ENCODE results near the gene SHISA6. TPM values are rescaled to one million over a fixed set of nuclear protein-coding genes. Genes with fewer than 3 reads are reported as not detected.

SHISA6 gene
- polyA plus RNA-seq, 3 donors: 1.8 to 2.5 (median 2.0) TPM

DNA sequence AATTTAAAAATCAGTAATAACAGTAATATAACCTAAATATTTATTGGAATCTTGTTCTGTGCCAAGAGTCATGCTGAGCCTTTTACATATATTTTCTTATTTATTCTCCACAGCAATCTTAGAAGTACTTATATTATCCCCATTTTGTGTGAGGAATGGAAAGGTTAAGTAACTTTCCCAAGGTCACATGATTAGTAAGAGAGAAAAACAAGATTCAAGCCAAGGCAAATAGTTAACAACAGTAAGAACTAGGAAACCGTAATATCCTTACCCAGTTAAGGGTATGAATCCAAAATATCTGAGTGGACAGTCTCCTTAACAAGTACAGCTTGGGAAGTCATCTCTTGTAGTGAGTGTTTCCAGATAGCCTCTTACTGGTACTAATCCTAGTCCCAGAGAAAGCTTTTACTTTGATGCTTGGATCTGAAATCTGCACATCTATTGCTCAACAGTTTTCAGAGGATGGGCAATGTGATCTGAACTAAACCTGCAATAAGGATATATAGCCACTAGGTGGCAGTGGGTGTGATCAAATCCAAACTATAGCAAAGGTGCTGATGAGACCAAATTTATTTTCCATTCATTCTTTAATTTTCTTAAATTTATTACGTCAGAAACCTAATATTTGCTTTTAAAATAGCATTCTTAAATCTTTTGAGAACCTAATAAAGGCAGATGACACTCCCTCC, 23.3 kb downstream of the SHISA6 start:
- DNase-seq (ENCODE audit: low read depth in 3 of 3, low spot score in 2 of 3): no peak

DNA sequence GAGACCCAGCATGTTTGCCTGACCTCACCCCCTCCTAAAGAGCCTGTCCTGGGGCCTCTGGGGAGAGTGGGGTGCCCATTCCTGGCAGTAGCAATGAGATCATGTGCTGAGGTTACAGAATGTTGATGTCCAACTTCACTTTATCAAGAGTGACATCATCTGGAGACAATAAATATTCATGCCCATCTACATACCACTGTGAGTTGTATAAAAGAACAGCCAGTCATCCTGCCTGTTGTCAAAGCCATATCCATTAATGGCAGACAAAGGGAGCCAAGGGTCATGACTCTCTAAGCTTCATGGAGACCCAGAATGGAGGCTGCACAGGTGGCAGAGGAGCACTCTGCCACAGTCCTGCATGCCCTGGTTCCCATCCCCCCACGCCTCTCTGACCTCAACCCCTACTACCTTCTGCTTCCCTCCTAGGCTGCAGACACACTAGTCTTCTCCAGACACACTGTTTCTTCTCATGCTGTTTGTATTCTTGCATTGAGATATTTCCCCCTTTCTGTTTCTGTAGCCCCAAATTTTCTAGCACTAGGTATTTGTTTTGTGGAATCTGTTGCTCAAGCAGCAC, 27.1 kb downstream of the SHISA6 start:
- DNase-seq (ENCODE audit: low read depth in 3 of 3, low spot score in 2 of 3): no peak

DNA sequence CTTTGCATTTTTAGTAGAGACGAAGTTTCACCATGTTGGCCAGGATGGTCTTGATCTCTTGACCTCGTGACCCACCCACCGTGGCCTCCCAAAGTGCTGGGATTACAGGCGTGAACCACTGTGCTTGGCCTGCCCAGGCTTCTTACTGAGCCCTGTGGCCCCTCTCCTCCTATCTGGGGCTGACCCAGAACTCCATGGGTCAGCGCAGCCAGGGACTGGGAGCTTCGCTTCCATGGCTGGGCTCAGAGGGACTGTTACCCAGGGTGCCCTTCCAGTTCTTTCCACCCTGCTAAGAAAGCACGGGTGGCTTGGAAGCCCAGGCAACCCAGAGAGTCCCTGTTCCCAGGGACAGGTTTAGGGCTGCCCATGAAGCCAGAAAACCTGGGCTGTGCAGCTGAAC, 28.2 kb downstream of the SHISA6 start:
- DNase-seq (ENCODE audit: low read depth in 3 of 3, low spot score in 2 of 3): no peak

DNA sequence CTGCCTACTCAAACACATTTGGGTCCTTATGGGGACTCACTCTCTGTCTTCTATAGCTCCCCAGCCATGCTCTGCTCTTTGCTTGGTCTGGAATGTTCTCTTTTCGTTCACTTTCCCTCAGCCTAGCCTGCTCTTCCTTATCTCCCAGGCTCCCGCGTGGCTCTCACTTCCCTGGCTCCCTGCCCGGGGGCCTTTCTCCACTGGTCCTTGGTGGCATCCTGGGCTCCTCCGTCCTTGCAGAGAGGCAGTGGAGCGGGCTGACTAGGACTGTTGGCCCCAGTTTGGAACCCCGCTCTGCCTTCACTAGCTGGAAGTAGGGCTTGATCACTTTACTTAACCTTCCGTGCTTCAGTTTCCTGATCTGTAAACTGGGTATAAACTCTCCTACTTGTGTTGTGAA, 31.2 kb downstream of the SHISA6 start:
- DNase-seq (ENCODE audit: low read depth in 3 of 3, low spot score in 2 of 3): no peak

DNA sequence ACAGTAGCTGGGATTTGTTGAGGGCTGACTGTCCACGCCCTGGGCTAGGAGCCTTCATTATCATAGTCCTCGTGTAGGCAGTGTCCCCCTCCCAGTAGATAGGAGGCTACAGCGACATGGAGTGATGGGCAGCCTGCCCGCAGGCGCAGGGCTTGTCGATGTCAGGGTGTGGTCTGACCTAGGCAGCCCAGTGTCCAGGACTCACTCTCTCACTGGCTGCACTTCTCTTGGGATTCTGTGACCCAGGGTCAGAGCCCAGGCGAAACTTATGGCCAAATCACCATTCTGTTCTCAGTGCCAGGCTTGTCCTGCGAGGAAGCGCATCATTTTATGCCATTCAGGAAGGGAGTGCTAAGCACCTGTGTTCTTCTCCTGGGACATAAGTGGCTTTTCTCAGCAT, 32.6 kb downstream of the SHISA6 start:
- DNase-seq (ENCODE audit: low read depth in 3 of 3, low spot score in 2 of 3): no peak

DNA sequence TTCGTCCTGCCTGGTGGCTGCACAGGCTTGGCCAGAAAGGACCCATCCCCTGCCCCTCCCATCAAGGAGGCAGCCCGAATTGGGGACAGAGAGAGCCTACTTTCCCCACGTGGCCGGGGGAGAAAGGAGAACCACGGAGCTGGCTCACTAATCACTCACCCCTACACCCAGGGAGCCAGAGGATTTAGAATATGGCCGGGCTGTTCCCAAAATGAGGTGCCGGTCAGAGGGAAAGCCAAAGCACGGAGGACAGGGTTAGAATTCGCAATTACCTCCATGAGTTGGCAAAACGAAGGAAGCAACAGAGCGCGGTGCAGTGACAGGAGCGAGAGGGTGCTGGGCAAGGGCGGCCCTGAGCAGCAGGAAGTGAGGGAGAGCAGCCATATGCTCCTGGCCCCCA, 33.1 kb downstream of the SHISA6 start:
- DNase-seq (ENCODE audit: low read depth in 3 of 3, low spot score in 2 of 3): no peak

DNA sequence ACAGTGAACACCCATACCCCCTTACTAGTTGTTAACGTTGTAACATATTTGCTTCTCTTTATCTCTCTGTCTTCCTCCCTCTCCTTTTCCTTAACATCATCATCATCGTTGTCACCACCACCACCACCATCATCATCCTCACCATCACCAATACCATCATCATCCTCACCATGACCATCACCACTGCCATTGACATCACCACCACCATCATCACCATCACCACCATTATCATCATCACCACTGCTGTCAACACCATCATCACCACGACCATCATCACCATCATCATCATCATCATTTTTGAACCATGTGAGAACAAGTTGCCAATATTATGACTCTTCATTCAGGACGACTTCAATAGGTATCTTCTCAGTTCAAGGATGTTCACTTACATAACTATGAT, 35.5 kb downstream of the SHISA6 start:
- DNase-seq (ENCODE audit: low read depth in 3 of 3, low spot score in 2 of 3): no peak

DNA sequence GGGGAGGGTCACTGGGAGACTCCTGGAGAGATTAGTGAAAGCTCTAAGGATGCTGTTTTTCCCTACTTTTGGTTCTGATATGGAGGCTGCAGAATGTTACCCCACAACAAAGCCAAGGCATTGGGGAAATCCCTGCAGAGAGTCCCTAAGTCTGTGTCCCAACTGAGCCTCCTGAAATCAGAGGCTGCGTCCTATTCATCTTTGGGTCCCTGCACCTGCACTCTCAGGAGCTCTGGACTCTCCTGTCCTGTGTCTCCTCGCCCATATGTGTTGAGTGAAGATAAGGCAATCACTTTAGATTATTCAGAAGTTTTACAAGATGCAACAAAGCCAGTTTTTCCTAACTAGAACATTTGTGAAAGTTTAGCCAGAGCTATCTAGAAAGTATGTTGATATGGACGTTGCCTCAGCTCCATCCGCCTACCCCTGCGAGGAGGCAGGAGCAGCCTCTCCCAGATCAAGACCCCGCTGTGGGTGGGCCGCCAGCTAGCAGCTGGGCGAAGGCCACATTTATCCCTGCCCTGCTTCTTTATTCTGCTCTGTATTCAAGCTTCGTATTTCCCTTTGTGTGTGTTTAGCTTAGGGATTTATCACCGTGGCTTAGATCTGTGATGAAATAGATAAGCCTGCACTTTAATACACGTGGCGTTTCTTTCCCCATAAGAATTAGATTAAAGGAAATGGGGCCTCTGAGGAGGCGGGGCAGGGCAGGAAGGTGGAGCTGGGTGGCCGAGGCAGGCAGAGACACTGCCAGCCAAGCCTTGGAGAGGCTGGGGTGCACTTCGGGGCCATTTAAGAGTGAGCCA, 37.4 kb downstream of the SHISA6 start:
- DNase-seq (ENCODE audit: low read depth in 3 of 3, low spot score in 2 of 3): no peak

DNA sequence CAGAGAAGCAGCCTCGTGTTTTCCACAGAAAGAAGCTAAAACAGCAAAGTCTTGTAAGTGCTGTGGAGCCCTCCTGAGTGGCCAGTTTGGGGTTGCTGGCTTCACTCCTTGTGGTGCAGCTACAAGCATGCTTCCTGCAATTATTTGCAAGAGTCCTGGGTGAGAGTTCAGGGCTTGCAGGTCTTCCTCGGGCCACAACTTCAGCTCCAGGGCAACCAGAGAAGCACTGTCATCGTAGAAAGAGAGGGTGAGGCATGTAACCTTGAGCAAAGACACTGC, 37.9 kb downstream of the SHISA6 start:
- DNase-seq (ENCODE audit: low read depth in 3 of 3, low spot score in 2 of 3): no peak

DNA sequence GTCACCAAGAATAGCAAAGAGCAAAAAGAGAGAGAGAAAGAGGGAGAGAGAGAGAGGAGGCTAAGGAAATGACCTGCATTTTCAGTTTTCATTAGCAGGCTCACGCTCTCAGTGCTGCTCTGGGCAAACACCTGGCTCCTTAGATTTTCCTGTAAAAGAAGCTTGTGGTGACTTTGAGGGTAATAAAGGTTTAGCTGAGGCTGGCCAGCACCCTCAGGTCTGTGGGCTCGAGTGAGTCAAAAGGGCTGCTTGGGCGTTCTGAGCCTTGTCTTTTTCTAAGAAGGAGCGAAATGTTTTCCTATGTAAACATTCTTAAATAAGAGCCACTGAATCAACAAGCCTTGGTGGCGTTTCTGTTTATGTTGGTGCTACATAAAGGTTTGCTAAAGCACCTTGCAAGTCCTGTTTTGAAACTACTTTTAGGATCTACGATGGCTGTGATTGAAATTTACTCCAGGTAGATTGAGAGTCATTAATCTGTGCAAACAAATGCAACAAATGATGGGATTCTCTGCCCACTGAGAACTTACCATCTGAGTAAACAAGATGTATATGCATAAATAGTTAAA, 38.8 kb downstream of the SHISA6 start:
- no peak for DNase-seq (ENCODE audit: low read depth in 3 of 3, low spot score in 2 of 3)

DNA sequence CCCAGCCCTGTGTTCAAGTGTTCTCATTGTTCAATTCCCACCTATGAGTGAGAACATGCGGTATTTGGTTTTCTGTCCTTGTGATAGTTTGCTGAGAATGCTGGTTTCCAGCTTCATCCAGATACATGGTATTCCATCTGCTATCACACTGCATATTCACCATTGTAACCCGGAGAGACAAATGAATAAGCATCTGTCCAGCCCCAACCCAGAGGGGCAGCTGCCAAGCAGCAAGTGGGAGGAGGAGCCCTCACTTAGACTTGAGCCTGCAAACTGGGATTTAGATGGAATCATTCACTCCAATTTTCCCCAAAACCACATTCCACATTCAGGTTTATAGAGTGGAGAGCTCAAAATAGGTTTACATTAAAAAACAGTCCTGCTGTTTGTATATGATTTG, 41.6 kb downstream of the SHISA6 start:
- no peak for DNase-seq (ENCODE audit: low read depth in 3 of 3, low spot score in 2 of 3)

DNA sequence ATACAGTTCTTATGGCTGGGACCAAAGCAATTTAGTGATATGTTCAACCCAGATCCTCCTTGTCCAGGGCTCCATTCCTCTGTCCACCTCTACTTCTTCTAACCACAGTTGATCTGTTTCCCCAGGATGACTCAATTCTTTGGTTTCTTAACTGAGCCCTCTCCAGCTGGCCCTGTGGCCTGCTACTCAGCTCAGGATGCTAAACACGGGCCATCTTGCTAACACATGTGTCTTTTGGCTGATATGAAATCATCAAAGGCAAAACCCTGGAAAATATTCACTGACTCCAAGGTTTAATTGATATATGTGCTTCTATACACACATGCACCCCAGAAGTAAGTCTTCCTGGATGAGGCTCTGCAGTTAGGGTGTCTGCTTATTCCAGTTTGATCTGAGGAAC, 43.8 kb downstream of the SHISA6 start:
- DNase-seq (ENCODE audit: low read depth in 3 of 3, low spot score in 2 of 3): no peak

DNA sequence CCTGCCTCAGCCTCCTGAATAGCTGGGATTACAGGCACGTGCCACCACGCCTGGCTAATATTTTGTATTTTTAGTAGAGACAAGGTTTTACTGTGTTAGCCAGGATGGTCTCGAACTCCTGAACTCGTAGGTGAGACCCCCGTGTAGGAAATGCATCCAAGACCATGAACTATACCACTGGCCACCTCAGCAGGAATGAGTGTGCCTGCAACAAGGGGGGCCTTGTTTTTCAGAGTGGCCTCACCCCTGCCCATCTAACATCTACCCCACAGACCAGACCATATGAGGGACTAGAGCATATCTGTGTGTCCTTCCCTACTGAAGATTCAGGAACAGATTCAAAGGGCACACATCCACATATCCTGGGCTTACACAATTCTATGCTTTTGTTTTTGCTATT, 44.9 kb downstream of the SHISA6 start:
- no peak for DNase-seq (ENCODE audit: low read depth in 3 of 3, low spot score in 2 of 3)

DNA sequence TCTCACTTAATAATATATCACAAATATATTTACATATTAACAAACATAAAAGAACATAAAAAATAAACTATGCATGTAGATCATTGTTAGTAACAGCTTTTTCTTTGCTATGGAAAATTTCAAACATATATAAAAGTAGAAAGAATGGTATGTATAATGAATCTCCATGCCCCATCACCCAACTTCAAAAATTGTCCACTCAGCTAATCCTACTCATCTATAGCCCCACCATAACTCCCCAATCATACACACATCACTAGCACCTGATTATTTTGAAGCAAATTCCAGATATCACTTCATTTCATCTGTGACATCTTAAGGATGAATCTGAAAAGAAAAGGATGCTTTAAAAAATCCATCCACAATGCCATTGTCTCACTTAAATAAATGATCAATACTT, 46.8 kb downstream of the SHISA6 start:
- no peak for DNase-seq (ENCODE audit: low read depth in 3 of 3, low spot score in 2 of 3)

DNA sequence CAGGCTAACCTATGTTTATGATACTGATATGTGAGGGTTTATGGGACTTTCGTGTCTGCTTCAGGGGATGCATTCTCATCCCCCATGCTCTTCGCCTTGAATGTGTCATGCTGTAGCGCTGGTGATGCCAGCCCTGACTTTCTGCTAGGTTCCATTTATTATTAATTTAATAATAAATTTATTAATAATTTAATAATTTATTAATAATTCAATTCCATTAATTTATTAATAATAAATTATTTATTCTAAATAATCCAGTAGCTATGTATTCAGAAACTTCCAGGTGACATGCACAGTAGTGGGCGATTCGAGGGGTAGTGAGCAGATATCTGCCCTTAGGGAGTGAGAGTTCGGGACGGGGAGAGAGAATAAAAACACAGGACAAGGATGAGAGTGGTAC, 49.8 kb downstream of the SHISA6 start:
- DNase-seq (ENCODE audit: low read depth in 3 of 3, low spot score in 2 of 3): no peak

DNA sequence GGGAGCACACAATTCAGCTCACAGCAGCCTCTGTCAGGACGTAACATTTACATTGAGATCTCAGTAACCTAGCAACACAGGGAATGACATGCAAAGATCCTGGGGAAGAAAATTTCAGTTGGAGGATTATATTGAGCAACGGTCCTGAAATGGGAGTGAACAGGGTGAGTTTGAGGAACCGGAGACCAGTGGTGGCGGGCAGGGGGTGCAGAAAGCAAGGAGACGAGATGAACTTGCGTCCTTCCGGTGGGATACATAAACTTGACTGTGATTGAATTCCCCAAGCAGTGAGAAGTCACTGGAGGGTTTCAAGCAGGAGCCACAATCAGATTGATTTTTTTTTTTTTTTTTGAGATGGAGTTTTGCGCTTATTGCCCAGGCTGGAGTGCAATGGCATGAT, 51.5 kb downstream of the SHISA6 start:
- no peak for DNase-seq (ENCODE audit: low read depth in 3 of 3, low spot score in 2 of 3)

DNA sequence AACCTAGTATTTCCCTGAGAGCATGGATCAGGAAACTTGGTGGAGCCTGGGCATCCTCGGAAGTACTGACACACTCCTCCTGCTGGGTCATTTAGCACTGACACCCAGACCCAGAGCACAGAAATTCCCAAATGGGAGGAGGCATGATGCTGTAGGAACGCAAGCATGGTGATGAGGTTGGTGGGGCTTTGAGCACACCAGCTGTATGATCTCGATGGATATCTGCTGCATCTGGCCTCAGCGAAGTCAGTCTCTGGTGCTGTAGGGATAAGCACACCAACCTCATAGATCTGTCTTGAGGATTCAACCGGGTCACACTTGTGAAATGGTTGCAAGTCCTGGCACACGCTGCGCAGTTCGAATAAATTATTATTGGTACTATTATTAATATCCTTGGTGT, 52.5 kb downstream of the SHISA6 start:
- DNase-seq (ENCODE audit: low read depth in 3 of 3, low spot score in 2 of 3): no peak

DNA sequence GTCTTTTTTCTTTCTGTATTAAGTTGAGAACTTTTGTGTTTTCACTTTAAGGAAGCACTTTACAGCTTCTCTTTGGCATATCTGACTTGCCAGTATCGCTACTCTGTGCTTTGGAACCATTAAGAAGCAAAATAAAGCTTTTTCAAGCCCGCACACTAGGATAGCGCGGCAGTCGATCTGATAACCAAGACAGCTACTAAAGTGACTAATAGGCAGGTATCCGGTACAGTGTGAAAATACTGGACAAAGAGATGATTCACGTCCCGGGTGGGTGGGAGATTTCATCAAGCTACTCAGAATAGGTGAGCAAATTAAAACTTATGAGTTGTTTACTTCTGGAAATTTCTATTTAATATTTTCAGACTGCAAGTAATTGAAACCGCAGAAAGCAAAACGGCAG, 53.8 kb downstream of the SHISA6 start:
- no peak for DNase-seq (ENCODE audit: low read depth in 3 of 3, low spot score in 2 of 3)

DNA sequence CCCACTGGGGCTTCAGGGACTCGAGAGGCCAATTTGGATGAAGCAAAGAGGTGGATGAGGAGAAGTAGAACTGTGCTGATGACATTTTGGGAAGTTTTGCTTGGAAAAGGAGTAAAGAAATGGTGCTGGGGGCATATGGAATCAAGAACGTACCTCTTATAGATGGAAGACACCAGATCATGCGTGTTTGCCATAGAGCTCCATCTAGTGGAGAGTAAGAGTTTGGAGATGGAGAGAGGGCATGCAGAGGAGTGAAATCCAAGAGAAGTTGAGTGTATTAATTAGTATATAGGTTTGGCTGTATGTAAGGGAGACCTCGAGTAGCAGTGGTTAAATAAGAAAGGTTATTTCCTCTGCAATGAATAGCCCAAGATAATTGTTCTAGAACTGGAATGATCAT, 56.0 kb downstream of the SHISA6 start:
- DNase-seq (ENCODE audit: low read depth in 3 of 3, low spot score in 2 of 3): no peak

DNA sequence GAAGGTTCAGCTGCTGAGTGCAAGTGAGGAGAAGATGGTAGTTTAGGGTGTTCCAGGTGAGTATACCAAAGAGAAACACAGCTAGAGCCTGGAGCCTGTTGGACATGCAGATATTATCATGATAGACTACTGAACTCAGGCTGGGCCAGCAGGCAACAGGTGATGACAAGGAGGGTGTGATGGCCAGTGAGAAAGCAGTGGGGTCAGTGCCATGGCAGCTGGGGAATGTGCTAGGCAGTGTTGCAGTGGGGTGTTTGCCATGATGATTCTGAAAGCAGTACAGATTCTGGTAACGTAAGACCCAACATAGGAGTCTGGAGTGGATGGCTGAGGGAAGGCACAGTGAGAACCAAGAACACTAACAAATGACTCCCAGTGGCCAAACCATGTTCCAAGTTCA, 57.4 kb downstream of the SHISA6 start:
- no peak for DNase-seq (ENCODE audit: low read depth in 3 of 3, low spot score in 2 of 3)

DNA sequence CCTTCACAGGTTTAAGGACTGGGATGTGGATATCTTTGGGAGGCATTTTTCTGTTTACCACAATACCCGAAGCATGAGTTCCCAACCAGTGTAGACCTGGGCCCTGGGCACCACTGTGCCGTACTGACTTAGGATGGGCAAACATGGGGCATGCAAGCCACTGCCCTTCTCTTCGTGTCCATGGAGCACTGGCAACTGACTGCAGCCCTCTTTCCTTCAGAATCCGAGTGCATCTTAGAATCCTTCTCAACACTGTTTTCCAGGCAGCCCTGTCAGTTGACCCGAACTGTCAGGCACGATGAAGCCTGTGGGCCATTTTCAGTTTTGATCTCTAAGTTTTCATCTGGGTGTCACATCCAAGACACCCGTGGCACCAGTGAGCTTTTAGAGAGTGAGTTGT, 59.2 kb downstream of the SHISA6 start:
- no peak for DNase-seq (ENCODE audit: low read depth in 3 of 3, low spot score in 2 of 3)

DNA sequence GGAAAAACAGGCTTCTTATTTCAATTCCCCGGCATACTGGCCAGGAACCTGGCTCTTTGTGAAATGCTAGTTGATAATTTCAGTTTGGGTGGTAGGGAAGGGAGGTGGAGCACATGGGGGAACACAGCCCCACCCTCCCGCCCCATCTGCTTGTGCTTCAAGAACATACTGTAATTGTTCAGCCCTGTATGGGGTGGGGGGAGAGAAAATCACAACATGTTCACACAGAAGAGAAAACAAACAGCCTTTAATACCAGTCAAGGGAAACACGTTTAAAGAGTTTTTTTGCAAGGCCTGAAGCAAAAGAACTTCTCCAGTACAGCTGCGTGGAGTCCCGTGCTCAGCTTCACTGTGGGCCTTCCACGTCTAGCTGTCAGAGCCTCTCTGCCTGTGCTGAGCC, 59.7 kb downstream of the SHISA6 start:
- DNase-seq (ENCODE audit: low read depth in 3 of 3, low spot score in 2 of 3): no peak

Measured in right renal cortex interstitium (tissue), 3 donors.